Measurements from ENCODE around the gene CCDC149.
A peak's percentile ranks its signal among the peaks of the same experiment; 100 is the strongest.

CCDC149 gene

DNA sequence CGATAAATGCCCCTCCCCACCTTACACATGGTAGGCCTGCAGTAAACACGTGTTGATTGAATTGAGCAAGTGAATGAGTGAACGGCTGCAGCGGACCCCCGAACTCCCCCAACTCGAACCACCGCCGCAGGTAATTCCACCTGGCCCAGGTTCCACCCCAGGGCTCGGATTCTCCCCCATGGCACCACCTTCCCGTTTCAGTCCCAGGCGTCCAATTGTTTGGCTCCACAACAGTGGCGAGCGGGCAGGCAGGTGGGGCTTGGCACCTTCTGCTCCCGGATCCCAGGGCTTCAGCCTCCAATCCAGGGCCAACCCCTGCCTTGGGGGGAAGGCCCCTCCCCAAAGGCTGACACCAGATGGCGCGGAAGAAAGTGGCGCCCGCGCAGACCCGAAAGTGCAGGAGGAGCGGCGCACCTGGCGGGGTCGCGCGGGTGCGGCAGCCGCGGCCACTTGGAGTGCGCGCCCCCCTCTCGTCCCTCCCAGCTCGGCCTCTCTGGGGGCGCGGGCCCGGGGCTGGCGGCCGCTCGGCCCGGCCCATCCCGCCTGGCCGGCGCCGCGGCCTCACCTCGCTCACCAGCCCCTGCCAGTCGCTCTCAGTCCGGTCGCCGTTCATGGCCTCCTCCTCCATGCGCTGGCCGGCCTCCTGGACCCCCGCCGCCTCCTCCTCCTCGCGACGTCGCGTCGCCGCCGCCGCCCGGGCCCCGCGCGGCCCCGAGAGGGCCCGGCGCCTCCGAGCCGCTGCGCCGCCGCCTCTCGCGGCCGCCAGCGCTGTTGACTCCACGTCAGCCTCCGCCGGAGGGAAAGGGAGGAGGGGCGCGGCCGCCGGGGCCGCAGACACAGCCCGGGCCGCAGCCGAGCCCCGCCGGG, at the start of gene CCDC149:
Gene CCDC149 (minus strand): TSS at position 791 of the 867 bp plus-strand sequence. CDS start 178 bp downstream, at position 613.
- DNase-seq, result peak; percentile 81

DNA sequence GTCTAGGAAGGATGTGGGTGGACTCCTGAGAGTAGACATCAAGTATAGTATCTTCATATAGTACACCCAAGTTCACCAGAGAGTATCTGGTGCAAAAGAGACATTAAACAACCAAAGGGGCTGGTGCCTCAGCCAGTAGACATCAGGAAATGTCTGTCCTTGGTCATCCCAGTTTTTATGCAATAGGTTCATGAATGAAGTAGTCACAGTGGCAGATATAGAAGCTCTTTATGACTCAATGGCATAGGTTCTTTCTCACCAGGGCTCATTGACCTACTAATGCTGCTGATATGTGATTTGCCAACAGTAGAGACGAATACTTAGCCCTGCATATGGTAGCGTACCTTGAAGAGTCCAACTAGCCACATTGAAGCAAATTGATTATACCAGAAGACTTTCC, 45.0 kb upstream of the CCDC149 start:
- DNase-seq, result no peak

- DNase-seq, result no peak
Observed at GRCh38 chr4:24956763-24957162, 43.9 kb upstream of the CCDC149 start.

DNA sequence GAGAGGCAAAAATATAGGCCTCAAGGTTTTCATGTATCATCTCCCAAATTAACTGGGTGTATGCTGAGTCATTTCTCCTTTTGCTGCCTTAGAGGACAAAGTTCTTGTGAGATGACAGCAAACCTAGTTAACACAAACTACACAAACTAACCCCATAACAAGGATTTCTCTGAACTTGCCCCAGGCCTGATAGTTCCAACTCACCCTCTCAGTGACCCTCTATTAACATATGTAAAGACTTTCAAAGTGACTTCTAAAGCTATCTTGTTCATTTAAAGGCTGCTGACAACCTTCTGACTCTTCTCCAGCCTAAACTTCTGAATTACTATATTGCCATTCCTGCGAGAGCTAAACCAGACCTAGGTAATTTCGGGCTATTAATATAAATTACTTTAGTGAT, 43.2 kb upstream of the CCDC149 start:
- no peak for DNase-seq

- DNase-seq, result no peak
Observed at GRCh38 chr4:24952667-24953066, 39.8 kb upstream of the CCDC149 start.

GRCh38 chr4:24949970-24950369, 37.1 kb upstream of the CCDC149 start:
- DNase-seq, result no peak

GRCh38 chr4:24937917-24938281, 25.1 kb upstream of the CCDC149 start:
- no peak for DNase-seq

DNA sequence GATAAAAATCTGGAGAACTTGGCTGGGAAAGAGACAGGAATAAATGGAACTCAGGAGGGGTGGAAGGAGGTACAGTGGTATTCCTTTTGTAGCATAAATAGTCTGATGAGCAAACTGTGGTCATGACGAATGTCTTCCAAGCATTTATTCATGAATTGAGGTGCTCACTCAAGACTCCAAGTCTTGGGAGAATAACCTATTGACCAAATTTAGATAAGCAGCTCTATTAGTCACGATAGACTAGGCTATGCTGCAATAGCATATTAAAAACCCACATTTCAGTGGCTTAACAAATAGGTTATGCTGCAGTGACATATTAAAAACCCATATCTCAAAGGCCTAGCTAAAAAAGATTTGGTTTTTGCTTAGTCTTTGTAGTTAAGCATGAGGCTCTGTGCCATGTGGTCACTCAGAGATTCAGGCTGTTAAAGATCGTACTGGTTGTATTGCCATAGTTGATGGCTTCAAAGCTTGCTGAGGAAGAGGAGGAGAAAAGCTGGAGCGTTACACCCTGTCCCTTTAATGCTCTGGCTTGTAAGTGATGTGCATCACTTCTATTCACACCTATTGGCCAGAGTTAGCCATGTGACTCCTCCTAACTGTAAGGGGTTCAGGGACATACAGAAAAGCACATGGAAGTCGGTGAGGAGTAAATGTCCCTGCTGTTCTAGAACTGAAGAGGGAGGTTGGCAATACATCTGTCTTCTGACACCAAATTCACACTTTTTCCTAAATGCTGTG, 24.5 kb upstream of the CCDC149 start:
- DNase-seq, result no peak

DNA sequence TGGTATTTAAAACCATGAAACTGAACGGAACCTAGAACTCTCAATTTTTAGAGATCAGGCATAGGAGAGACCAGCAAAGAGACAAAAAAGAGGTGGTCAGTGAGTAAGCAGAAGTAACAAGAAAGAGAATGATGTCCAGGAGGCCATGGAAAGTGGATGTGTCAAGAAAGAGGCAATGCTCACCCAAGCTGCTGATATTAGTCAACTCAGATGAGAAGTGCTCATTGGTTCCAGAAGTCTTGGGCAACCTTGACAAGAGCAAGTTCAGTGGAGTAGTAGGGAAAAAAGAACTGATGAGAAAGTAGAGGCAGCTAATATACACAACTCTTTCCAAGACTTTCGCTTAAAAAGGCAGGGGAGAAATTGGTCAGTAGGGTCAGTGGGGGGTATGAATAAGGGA, 23.0 kb upstream of the CCDC149 start:
- no peak for DNase-seq

DNA sequence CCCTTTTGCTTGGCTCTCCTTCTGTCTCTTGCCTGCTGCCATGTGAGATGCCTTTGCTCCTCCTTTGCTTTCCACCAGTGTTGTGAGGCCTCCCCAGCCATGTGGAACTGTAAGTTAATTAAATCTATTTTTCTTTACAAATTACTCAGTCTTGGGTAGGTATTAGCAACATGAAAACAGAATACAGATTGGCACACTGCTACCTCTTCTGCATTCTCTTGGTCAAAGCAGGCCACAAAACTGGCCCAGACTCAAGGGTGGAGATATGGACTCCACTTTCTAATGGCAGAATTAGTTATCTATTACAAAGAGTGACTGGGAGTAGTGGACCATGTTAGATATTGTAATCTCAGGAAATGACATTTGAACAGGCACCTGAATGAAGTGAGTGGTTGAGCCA, 21.5 kb upstream of the CCDC149 start:
- no peak for DNase-seq

- no peak for DNase-seq
Observed at GRCh38 chr4:24933684-24934275, 20.9 kb upstream of the CCDC149 start.

DNA sequence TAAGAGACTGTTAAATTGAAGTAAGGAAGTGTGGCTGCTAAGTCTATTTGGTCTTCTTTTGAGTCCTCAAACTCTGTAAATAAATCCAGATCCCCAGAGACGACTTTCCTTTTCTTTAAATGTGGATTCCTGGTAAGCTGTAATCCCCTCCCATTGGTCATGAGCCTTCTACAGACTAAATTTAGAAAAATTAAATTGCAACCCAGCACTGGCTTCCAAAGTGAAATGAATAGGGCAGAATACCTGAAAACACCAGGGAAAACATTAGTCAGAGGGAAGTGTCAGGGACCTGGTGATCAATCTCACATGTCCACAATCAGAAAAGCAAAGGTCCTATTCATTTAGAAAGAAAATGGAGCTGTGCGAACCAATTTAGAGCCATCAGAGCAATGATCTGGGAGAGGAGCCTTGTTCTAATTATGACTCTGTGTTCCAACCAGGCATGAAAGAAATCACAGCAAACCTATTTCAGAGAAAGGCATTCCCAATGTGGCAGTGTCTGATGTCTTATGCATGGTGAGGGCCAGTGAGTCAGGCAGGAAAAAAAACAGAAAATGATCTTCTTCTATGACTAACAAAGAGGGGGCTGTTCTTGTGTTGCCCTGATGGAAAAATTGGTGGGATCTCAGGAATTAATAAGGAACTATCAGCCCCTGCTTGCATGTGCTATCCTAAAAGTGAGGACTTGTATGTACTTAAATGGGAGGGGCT, 19.8 kb upstream of the CCDC149 start:
- no peak for DNase-seq

GRCh38 chr4:24930151-24930550, 17.3 kb upstream of the CCDC149 start:
- no peak for DNase-seq

DNA sequence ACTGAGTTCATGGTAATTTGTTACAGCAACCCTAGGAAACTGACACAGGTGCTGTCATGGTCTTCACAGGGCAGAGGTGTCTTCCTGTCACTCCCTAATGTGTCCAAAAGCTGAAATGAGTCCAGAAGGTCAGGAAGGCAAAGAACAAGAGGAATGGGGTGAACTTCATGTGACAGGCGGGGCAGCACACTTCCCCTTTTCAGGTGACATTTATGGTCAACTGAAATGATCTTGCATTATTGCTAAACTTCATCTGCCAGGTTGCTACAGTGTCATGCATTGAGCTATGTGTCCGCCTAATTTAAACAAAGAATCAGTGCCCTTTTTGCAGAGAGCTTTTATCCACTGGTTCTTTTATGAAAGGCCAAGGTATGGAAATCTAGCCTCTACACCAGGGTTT, 15.9 kb upstream of the CCDC149 start:
- DNase-seq, result no peak

GRCh38 chr4:24927049-24927448, 14.2 kb upstream of the CCDC149 start:
- DNase-seq, result no peak

DNA sequence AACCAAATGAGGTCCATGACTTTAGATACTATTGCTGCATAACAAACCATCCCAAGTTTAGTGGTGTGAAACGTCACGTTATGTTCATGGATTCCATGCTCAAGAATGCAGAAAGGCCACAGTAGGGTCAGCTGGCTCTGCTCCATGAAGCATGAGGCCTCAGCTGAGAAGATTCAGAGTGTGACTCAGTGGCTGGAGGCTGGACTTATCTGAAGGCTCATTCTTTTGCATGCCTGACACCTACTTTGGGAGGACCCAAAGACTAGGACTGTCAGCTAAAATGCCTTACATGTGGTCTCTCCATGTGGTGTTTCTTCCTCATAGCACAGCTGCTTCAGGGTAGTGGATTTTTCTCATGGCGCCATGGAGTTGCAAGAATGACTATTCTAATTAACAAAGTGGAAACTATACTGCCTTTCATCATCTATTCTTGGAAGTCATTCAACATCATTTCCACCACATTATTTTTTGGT, 11.5 kb upstream of the CCDC149 start:
- DNase-seq, result no peak

DNA sequence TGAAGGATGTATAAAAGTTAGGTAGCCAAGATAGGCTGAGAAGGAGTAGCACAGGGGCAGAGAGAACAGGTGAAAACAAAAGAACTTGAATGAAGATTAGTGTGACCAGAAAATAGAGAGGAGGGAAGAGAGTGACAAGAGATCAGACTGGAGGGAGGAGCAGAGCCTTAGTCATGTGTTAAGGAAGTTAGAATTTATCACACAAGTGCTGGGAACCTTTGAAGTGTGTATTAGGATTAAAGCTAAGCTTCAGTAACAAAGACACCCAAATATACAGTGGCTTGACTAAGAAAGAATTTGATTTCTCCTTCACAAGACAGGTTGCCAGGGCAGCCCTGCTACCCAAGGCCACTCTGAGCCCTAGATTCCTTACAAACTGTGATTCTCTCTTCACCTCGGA, 10.7 kb upstream of the CCDC149 start:
- no peak for DNase-seq

DNA sequence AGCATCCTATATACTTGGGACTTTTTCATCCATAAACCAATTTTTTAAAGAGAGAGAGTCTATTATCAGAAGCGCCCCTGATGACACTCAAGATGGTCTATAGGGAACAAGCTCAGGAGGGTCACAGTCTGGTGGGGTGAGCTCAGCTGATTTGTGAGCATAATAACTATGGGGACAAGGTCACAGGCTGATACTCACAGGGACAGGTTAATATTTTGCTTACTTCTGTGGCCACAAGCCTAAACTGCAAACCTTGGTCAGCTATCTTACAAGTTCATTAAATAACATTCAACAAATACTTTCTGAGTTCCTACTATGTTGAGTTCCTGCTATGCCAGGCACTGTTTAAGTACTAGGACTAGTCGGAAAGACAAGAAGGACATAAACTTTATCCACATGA, 10.2 kb upstream of the CCDC149 start:
- DNase-seq, result no peak

DNA sequence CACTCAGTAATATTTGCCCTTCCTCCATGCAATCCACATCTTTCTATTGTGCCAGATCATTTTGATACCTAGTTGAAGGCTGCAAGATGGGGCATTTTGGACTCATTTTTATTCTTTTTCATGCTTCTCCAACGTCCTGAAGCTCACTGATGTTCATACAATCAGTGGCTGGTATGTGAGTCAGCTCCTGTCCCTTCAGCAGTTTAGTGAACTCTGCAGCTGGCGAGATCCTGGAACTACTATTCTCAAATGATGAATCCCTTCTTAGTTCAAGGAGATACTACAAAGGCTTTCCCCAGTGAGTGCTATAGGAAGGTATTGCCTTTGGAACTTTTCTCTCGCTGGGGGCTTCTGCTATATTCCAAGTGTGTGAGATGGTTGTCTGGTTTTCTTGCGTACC, 9.6 kb upstream of the CCDC149 start:
- DNase-seq, result no peak

GRCh38 chr4:24921491-24921890, 8.6 kb upstream of the CCDC149 start:
- no peak for DNase-seq

DNA sequence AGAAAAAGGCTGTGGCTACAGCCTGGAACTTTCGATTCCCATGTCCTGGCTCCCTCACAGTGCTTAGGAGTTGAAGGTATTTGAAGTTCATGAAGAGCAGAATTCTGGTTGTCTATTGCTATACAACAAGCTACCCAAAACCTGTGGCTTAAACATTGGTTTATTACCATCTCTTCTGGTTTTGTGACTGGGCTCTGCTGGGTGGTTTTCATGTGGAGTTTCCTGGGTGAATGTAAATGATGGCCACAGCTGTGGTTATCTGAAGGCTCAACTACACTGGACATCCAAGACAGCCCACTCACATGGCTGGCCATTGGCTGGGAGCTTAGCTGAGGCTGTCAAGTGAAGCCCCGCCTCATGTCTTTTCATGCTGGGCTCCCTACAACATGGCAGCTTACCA, 7.2 kb upstream of the CCDC149 start:
- no peak for DNase-seq

DNA sequence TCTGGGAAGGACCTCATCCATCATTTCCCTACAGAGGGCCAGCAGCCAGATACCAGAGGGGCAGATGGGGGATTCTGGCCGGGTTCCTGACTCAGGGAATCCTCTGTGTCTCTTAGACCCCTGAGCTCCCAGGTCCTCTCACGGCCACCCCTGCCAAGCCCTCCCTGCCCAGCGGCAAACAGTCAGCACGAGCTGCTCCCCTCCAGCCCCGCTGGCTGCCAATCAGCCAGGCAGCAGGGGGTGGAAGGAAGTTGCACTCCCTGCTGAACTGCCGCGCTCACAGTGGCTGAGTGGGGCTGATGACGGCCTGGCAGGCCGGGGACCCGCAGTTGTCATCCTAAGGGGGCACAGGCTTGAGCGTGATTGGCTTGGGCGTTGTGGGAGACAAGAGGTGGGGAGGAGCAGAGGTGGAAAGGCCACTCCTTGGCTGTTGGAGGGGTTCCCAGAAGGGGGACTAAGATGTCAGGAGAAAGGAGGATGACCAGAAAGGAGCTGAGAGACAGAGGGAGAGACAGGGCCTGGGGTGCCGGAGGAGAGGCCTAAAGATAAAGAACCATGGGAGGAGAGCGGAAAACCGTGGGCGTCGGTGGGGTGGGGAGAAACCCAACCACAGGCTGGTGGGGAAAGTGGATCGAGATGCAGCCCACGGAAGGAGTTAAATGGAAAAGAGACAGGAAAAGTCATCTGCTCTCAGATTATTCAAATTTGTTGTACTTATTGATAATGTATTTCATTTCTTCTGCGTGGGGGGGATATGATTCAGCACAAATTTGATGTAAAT, 4.4 kb upstream of the CCDC149 start:
- DNase-seq, result no peak
